Measurements from ENCODE around the gene TBC1D1.

DNA sequence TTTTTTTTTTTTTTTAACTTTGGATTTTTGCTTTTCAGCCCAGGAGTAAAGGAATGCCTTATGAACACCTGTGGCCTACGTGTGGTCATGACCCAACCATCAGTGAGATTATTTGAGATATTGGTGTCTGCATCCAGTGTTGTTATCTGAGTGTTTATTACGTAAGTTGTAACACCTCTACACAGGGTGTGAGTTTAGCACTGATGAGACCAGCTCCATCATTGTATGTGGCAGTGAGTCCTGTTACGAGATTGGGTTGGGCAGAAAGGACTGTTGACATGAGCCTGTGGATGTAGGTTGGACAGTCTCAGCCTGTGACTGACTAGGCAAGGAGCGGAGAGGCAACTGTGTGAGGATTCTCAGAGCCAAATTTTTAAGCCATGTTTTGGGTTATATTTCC is 248.3 kb downstream of the TBC1D1 start:
- TF ChIP-seq TAF1 (IDR thresholded peaks at IDR 0.05; ENCODE audit: low read depth) (no peak), CTCF (IDR thresholded peaks at IDR 0.05; ENCODE audit: poor library complexity, severe bottlenecking) (no peak), RAD21 (conservative IDR thresholded peaks at IDR 0.05) (no peak), EP300 (conservative IDR thresholded peaks at IDR 0.05; ENCODE audit: poor library complexity, severe bottlenecking) (no peak), EZH2 (IDR thresholded peaks at IDR 0.05; ENCODE audit: borderline replicate concordance, insufficient read depth, low read length, poor library complexity, severe bottlenecking) (no peak), SMC3 (conservative IDR thresholded peaks at IDR 0.05; ENCODE audit: poor library complexity) (no peak), POLR2AphosphoS5 (IDR thresholded peaks at IDR 0.05) (no peak), MXI1 (conservative IDR thresholded peaks at IDR 0.05; ENCODE audit: poor library complexity, severe bottlenecking) (no peak)
- TF ChIP-seq, protein P1, sequence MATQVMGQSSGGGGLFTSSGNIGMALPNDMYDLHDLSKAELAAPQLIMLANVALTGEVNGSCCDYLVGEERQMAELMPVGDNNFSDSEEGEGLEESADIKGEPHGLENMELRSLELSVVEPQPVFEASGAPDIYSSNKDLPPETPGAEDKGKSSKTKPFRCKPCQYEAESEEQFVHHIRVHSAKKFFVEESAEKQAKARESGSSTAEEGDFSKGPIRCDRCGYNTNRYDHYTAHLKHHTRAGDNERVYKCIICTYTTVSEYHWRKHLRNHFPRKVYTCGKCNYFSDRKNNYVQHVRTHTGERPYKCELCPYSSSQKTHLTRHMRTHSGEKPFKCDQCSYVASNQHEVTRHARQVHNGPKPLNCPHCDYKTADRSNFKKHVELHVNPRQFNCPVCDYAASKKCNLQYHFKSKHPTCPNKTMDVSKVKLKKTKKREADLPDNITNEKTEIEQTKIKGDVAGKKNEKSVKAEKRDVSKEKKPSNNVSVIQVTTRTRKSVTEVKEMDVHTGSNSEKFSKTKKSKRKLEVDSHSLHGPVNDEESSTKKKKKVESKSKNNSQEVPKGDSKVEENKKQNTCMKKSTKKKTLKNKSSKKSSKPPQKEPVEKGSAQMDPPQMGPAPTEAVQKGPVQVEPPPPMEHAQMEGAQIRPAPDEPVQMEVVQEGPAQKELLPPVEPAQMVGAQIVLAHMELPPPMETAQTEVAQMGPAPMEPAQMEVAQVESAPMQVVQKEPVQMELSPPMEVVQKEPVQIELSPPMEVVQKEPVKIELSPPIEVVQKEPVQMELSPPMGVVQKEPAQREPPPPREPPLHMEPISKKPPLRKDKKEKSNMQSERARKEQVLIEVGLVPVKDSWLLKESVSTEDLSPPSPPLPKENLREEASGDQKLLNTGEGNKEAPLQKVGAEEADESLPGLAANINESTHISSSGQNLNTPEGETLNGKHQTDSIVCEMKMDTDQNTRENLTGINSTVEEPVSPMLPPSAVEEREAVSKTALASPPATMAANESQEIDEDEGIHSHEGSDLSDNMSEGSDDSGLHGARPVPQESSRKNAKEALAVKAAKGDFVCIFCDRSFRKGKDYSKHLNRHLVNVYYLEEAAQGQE (IDR thresholded peaks at IDR 0.05; ENCODE audit: borderline replicate concordance) = no peak

All from neural cell (in vitro differentiated cells).